Measurements from ENCODE around the gene SCMH1.

DNA sequence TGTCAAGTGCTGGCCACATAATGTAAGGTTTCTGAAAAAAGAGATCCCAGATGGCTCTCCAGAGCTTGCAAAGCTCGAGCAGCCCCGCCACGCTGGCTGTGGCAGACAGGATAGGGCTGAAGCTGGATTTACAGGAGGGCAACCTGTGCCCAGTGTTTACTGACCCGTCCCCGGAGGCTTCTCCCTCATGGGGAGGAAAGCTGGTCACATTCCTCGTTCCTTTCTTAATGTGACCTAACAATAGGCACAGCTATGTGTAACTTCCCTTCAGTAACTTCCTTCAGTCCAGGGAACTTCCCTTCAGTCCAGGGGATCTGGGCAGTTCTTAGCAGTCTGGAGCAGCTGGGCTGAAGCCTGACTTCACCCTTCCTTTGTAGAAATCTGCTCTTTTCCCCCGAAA lies 228.3 kb downstream of the SCMH1 start:
- no peak for TF ChIP-seq EP300 (IDR thresholded peaks at IDR 0.05; ENCODE audit: borderline replicate concordance)
- TF ChIP-seq, protein P1, sequence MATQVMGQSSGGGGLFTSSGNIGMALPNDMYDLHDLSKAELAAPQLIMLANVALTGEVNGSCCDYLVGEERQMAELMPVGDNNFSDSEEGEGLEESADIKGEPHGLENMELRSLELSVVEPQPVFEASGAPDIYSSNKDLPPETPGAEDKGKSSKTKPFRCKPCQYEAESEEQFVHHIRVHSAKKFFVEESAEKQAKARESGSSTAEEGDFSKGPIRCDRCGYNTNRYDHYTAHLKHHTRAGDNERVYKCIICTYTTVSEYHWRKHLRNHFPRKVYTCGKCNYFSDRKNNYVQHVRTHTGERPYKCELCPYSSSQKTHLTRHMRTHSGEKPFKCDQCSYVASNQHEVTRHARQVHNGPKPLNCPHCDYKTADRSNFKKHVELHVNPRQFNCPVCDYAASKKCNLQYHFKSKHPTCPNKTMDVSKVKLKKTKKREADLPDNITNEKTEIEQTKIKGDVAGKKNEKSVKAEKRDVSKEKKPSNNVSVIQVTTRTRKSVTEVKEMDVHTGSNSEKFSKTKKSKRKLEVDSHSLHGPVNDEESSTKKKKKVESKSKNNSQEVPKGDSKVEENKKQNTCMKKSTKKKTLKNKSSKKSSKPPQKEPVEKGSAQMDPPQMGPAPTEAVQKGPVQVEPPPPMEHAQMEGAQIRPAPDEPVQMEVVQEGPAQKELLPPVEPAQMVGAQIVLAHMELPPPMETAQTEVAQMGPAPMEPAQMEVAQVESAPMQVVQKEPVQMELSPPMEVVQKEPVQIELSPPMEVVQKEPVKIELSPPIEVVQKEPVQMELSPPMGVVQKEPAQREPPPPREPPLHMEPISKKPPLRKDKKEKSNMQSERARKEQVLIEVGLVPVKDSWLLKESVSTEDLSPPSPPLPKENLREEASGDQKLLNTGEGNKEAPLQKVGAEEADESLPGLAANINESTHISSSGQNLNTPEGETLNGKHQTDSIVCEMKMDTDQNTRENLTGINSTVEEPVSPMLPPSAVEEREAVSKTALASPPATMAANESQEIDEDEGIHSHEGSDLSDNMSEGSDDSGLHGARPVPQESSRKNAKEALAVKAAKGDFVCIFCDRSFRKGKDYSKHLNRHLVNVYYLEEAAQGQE (IDR thresholded peaks at IDR 0.05; ENCODE audit: low read depth): no peak
- no peak for TF ChIP-seq EGR1 (IDR thresholded peaks at IDR 0.05)
- TF ChIP-seq, protein P2, sequence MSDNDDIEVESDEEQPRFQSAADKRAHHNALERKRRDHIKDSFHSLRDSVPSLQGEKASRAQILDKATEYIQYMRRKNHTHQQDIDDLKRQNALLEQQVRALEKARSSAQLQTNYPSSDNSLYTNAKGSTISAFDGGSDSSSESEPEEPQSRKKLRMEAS (IDR thresholded peaks at IDR 0.05): no peak
- TF ChIP-seq TEAD4 (IDR thresholded peaks at IDR 0.05): no peak
- no peak for TF ChIP-seq TAF1 (IDR thresholded peaks at IDR 0.05; ENCODE audit: low read depth)
